Heart left ventricle (tissue), 16 donors: ENCODE measurements around the gene PYGM. TPM values are rescaled to one million over a fixed set of nuclear protein-coding genes. Genes with fewer than 3 reads are reported as not detected.

ENCODE experiments used
- ATAC-seq, 4 donors: fragments of 200-7000 bp; cut with Tn5 transposase; one replicate each; pipeline ENCODE4 v1.9.1; 2020 to 2022; ENCODE audit warnings: moderate library complexity in 4 of 4, mild to moderate bottlenecking in 3 of 4, moderate number of reproducible peaks in 1 of 4
- DNase-seq, 5 donors: peaks; one replicate each; pipeline ENCODE4 v3.0.0-alpha.2; 2020
- H3K27ac ChIP-seq, 12 donors: fragments of 200-600 bp; sonication (generic) in 4 of 12; one replicate each; pipeline versions ENCODE4 v1.5.0 to v1.8.0; 2016 to 2022; ENCODE audit warnings: mild to moderate bottlenecking in 2 of 12
- H3K27me3 ChIP-seq, 9 donors: fragments of 200-600 bp; sonication (generic) in 2 of 9; one replicate each; pipeline versions ENCODE4 v1.5.1 to v1.8.0; 2016 to 2022; ENCODE audit warnings: mild to moderate bottlenecking in 3 of 9
- H3K36me3 ChIP-seq, 9 donors: fragments of 200-600 bp; sonication (generic) in 2 of 9; one replicate each; pipeline versions ENCODE4 v1.5.0 to v1.8.0; 2018 to 2022; ENCODE audit warnings: mild to moderate bottlenecking in 2 of 9
- H3K4me1 ChIP-seq, 12 donors: fragments of 200-600 bp; sonication (generic) in 4 of 12; one replicate each; pipeline versions ENCODE4 v1.5.0 to v1.8.0; 2016 to 2022; ENCODE audit warnings: mild to moderate bottlenecking in 3 of 12
- H3K4me3 ChIP-seq, 12 donors: fragments of 200-600 bp; sonication (generic) in 4 of 12; one replicate each; pipeline versions ENCODE4 v1.5.0 to v1.8.0; 2017 to 2022; ENCODE audit warnings: mild to moderate bottlenecking in 9 of 12, moderate library complexity in 4 of 12
- H3K9me3 ChIP-seq, 12 donors: fragments of 200-600 bp; sonication (generic) in 4 of 12; one replicate each; pipeline versions ENCODE4 v1.5.0 to v1.8.0; 2016 to 2022; ENCODE audit warnings: mild to moderate bottlenecking in 1 of 12
- POLR2A ChIP-seq, 2 donors: fragments of 450-650 bp; IDR thresholded peaks; one replicate each; pipeline ENCODE4 v1.6.1; 2017; ENCODE audit warnings: antibody characterized with exemption in 2 of 2, mild to moderate bottlenecking in 2 of 2, moderate library complexity in 2 of 2
- WGBS, 4 donors: extraction: QIAGEN DNeasy Blood & Tissue Kit in 2 of 4; methylation state at CpG; one replicate each; pipeline versions ENCODE4 v1.1.5 to v1.1.7; 2013 to 2018; 5-methylcytosine and 5-hydroxymethylcytosine counted together
- intact Hi-C, 10 donors: fragments of 100-400 bp; cut with DNase I; formaldehyde crosslinking; loops; one replicate each; pipeline versions ENCODE4 v1.11.1 to v1.14.2; 2022
- polyA plus RNA-seq, 2 donors: library from polyadenylated mRNA; stranded (reverse); fragments of 200-250 nt; gene quantifications; one replicate each; pipeline ENCODE4 v1.2.3, GENCODE V29; 2013
- total RNA-seq, 9 donors: library from RNA; depleted of rRNA in 2 of 9; stranded (reverse); fragments of >200 nt in 2 of 9; fragmentation: NEBNext Ultra II Directional in 3 of 9; extraction: Animal tissue kit (Norgen Biotek cat#: 25700) in 3 of 9; gene quantifications; one replicate each; pipeline versions ENCODE4 v1.1.0 to v1.2.4, GENCODE V29; 2016 to 2023
- TF ChIP-seq, protein P1 (sequence below), 12 donors: fragments of 200-600 bp; sonication (generic) in 4 of 12; IDR thresholded peaks; one replicate each; pipeline versions ENCODE4 v1.5.0 to v1.8.0; 2018 to 2022; ENCODE audit warnings: antibody characterized with exemption in 12 of 12, mild to moderate bottlenecking in 5 of 12
- donor health status: ischemic (EF 13 %, LVEDD 7.1; RV severe dilation, severe dysfunction).
- donor health status: healthy with polysubstance abuse.
- donor health status: DM: no; HTN: yes; CAD: no.
- donor health status: DM: no; HTN: no; CAD: no.
- donor health status: ischemic (EF 25% LVEDD 6.9; RV normal size, moderate dysfunction).
- donor health status: ischemic (EF 25% LVEDD 5.7; RV mildly dilated, moderate dysfunction).
- donor health status: healthy.
- donor health status: DM: yes; HTN: yes; CAD: no.
- donor health status: ischemic (EF 35%, LVEDD 5.7; RV mildly dilated, moderate dysfunction).
- donor health status: nonischemic (EF 11% LVEDD 7.7; RV severe dilation, severe dysfunction).
- donor health status: DM: yes; HTN: yes; CAD: no.
- donor health status: PGD.
- donor health status: ischemic (EF 29% LVEDD 5.4; RV normal size, mild dysfunction).
- donor health status: nonischemic (EF 23%, LVEDD 6.1; RV moderate dilation, normal function).

PYGM gene
- total and polyA plus RNA-seq, 11 donors = 10.3 to 167 (median 80.2) TPM

DNA sequence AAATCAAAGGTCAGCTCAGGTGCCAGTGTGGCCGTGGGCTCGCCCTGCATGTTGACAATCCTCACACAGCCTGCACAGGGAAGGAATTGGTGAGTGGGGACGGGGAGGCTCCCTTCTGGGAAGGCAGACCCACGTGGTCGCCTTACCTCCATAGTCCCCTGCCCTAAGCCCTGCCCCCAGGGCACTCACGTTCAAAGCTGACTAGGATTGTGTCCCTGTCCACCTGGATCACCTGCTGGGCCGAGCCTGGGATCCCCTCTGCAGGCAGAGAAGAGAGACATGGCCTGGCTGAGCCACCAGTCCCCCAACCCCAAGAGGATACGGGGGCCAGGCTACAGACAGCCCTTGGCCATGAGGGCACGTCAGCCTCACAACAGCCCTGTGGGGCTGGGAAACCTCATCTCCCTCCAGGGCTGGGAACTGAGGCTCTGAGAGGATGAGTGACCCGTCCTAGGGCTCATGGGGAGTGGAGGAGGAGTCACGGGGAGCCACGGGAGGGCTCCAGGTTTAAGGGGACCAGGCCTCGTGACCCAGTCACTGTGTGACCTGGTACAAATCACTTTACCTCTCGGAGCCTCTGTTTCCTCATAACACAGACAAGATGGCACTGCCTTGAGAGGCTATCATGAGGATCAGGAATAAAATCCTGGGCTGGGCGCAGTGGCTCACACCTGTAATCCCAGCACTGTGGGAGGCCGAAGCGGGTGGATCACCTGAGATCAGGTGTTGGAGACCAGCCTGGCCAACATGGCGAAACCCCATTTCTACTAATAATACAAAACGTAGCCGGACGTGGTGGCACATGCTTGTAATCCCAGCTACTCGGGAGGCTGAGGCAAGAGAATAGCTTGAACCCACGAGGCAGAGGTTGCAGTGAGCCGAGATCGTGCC lies 30.7 kb upstream of the PYGM start:
- DNase-seq (peak in 1 of 5 donors; percentile 14), ATAC-seq (no peak)
- no peak overlapping the region for H3K4me3 ChIP-seq
- no peaks in the 10 kb centered on the region for H3K9me3 ChIP-seq
- no peak overlapping the region for H3K27ac ChIP-seq
- TF ChIP-seq, protein P1, sequence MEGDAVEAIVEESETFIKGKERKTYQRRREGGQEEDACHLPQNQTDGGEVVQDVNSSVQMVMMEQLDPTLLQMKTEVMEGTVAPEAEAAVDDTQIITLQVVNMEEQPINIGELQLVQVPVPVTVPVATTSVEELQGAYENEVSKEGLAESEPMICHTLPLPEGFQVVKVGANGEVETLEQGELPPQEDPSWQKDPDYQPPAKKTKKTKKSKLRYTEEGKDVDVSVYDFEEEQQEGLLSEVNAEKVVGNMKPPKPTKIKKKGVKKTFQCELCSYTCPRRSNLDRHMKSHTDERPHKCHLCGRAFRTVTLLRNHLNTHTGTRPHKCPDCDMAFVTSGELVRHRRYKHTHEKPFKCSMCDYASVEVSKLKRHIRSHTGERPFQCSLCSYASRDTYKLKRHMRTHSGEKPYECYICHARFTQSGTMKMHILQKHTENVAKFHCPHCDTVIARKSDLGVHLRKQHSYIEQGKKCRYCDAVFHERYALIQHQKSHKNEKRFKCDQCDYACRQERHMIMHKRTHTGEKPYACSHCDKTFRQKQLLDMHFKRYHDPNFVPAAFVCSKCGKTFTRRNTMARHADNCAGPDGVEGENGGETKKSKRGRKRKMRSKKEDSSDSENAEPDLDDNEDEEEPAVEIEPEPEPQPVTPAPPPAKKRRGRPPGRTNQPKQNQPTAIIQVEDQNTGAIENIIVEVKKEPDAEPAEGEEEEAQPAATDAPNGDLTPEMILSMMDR (IDR thresholded peaks at IDR 0.05) = no peak
- no peak for TF ChIP-seq POLR2A (IDR thresholded peaks at IDR 0.05)
- intact Hi-C loops = loop anchor here in 1 of 10 donors (5.0 kb wide), 1 partner anchor 102 kb away; no protein-coding TSS in a partner anchor
- peaks cover 0 to 39% (median 15%) of the 10 kb centered on the region in 9 donors for H3K36me3 ChIP-seq
- no peaks in the 10 kb centered on the region for H3K27me3 ChIP-seq
- 89 to 98% (median 95%) methylated on average over 16 to 25 of the region's 25 CpGs for WGBS, 4 donors
- H3K4me1 ChIP-seq = peaks cover 0 to 16% (median 5%) of the 10 kb centered on the region in 12 donors

DNA sequence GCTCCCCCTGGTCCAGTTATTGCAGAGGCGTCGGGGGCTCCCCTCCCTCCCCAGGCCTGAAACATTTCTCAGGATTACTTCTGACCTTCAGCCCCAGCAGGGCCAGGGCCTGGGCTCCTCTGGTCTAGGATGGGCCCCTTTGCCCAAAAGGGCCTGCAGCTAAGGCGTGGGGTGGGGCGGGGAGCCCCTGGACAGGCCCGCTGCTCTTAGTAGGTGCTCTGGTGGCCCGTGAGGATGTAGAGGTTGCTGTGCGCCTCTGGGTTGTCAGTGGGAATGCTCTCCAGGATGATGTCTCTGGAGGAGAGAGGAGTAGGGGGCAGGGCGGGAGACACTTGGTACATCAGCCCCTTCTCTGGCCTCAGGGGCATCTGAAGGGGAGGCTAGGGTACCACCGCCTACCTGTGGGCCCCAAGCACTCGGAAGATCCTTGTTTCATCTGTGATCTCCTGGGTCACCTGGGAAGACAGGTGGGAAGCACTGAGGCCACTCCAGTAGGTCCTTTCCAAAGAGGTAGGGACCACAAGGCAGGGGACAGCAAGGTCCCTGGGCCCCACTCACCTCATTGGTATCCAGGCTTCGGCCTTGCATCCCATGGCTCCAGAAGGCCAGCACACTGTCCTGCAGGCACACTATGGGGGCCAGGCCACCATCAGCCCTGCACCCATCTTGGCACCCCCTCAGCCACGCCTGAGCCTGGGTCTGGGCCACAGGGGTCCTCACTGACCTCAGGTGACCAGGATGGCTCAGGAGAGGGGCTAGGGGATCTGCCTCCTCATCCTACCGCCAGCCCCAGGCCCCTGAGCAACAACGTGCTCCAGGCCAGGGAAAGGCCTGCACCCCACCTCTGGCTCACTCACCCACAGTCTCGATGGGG lies 29.8 kb upstream of the PYGM start:
- Histone ChIP-seq H3K27me3 (no peaks in the 10 kb centered on the region), H3K4me1 (peaks cover 0 to 16% (median 5%) of the 10 kb centered on the region in 12 donors), H3K36me3 (peaks cover 0 to 39% (median 15%) of the 10 kb centered on the region in 9 donors), H3K27ac (no peak overlapping the region), H3K4me3 (no peak overlapping the region), H3K9me3 (no peaks in the 10 kb centered on the region)
- intact Hi-C loops = loop anchor here in 2 of 10 donors (5.0 kb wide), 1 partner anchor 103 kb away; no protein-coding TSS in a partner anchor
- ATAC-seq (no peak), DNase-seq (peak in 1 of 5 donors; percentile 11)
- no peak for TF ChIP-seq POLR2A (IDR thresholded peaks at IDR 0.05)
- TF ChIP-seq, protein P1 (IDR thresholded peaks at IDR 0.05) = no peak
- WGBS, 4 donors = 92 to 96% (median 95%) methylated on average over 10 to 15 of the region's 15 CpGs

DNA sequence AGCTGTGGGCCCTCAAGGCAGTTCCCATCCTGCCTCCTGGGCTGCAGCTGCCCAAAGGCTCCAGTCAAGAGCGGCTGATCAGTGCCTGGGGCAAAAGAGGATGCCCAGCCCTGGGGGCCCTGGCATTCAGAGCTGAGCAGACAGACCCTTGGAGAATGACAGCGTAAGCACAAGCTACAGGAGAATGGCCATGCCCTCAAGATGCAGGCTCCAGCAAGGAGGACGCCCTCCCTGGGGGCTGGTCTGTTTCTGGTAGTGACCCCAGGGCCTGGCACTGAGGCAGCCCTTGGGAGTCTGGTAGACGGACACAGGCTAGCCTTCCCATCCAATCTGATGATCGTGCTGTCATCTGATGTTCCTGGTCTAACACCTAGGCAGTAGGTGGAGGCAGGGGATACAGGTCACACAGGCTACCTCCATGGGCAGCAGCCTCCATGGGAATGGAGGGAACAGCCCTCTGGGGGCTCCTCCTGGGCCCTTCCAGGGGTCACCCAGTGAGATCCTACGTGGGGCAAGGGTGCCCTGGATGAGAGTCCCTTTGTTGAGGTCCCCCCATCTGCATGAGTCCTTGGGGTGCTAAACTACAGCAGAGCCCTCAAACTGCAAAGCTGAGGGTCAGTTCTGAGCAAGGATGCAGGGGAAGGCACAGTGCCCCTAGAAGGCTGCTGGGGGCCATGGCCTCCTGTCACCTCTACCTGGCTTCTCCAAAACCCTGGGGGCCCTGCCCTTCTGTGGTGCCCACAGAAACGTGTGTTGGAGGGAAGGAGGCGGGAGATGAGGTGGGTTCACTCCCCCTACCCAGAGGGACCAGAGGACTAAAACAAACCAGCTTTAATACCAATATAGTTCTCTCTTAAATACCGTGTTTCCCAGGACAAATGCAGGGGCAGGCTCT lies 28.8 kb upstream of the PYGM start:
- no peak for TF ChIP-seq POLR2A (IDR thresholded peaks at IDR 0.05)
- TF ChIP-seq, protein P1 (IDR thresholded peaks at IDR 0.05) = no peak
- Histone ChIP-seq H3K4me1 (peaks cover 0 to 6% (median 4%) of the 10 kb centered on the region in 12 donors), H3K4me3 (no peak overlapping the region), H3K27ac (no peak overlapping the region), H3K9me3 (no peaks in the 10 kb centered on the region), H3K27me3 (no peaks in the 10 kb centered on the region), H3K36me3 (peaks cover 0 to 39% (median 15%) of the 10 kb centered on the region in 9 donors)
- 84 to 91% (median 85%) methylated on average over 6 to 9 of the region's 9 CpGs for WGBS, 4 donors
- ATAC-seq (no peak), DNase-seq (no peak)
- intact Hi-C loops = loop anchor here in 1 of 10 donors (5.0 kb wide), 1 partner anchor 104 kb away; no protein-coding TSS in a partner anchor
